ENCODE measurements around the gene NAV2. TPM values are rescaled to one million over a fixed set of nuclear protein-coding genes. Genes with fewer than 3 reads are reported as not detected.
A peak's percentile ranks its signal among the peaks of the same experiment; 100 is the strongest.

Gene NAV2
- total and polyA plus RNA-seq, 2 donors from 2014 or later, result 5.9 to 37.7 TPM

DNA sequence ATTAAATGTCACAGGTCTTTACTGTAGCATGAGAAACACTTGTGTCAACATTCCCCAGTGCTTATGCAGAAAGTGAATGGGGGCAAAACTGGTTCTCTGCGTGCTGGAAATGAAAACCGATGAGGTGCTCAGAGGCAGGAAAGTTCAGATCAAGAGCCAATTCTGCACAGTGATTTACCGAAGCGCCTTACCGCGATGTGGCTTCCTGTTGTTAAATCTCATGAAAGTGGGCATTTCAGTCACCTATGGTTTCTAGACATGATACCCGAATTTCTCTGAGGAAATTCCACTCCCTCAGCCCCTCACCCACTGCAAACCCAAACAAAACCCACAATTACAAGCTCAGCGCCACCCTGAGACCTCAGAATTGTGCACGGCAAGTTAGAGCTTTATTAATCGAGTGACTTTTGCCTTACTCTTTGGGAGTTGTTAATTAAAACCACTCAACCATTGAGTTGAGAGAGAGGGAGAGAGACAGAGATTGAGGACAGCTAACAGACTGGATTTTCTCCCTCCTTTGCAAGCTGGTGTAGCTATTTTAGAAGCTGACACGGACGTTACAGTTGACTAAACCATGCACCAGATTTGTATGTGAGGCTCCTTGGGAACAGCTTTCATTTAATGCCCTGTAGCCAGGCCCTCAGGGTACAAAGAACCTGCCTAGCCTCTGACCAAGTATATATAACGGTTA, 251.2 kb downstream of the NAV2 start:
- Histone ChIP-seq H3K4me1 (ENCODE audit: control insufficient read depth in 2 of 3, insufficient read depth in 2 of 3, low read depth in 1 of 3, low read length in 3 of 3) (peaks cover 4 to 17% (median 5%) of the 10 kb centered on the region in 3 donors), H3K9me3 (ENCODE audit: control insufficient read depth in 2 of 3, insufficient read depth in 1 of 3, low read length in 3 of 3) (no peaks in the 10 kb centered on the region), H3K27me3 (ENCODE audit: control insufficient read depth, insufficient read depth, low read length) (no peaks in the 10 kb centered on the region), H3K9ac (ENCODE audit: low read length in 3 of 3) (peak overlapping the region in 1 of 3 donors; percentile 14), H3K27ac (ENCODE audit: low read depth in 2 of 2, low read length in 2 of 2) (no peak overlapping the region), H3K36me3 (ENCODE audit: control insufficient read depth in 2 of 3, insufficient read depth in 3 of 3, low read length in 3 of 3) (no peaks in the 10 kb centered on the region), H3K4me3 (ENCODE audit: low read length in 3 of 3) (peak overlapping the region in 1 of 3 donors; percentile 19)
- DNase-seq (peak in 2 of 5 donors; percentile 79 to 83), FAIRE-seq (no peak)
- intact Hi-C loops (cut with DNase I), result no loop called here
- TF ChIP-seq, protein P1, sequence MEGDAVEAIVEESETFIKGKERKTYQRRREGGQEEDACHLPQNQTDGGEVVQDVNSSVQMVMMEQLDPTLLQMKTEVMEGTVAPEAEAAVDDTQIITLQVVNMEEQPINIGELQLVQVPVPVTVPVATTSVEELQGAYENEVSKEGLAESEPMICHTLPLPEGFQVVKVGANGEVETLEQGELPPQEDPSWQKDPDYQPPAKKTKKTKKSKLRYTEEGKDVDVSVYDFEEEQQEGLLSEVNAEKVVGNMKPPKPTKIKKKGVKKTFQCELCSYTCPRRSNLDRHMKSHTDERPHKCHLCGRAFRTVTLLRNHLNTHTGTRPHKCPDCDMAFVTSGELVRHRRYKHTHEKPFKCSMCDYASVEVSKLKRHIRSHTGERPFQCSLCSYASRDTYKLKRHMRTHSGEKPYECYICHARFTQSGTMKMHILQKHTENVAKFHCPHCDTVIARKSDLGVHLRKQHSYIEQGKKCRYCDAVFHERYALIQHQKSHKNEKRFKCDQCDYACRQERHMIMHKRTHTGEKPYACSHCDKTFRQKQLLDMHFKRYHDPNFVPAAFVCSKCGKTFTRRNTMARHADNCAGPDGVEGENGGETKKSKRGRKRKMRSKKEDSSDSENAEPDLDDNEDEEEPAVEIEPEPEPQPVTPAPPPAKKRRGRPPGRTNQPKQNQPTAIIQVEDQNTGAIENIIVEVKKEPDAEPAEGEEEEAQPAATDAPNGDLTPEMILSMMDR (IDR thresholded peaks at IDR 0.05; ENCODE audit: borderline replicate concordance, extremely low read depth, insufficient read depth), result no peak

DNA sequence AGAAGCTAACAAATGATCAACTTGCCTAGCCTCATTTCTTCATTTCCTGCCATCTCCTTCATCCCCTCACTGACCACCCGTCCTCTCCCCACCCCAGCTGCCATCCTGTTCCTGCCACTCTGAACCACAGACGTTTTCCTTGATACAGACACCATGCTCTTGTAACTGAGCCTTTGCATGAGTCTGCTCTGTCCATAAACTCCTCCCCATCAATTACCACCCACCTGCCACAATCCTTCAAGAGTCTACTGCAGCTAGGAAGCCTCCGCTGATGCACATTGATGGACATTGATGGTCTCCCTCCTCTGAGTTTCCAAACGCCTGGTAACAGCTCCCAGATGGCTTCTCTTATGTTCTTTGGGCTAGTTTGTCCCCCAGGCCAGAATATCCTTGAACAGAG, 253.8 kb downstream of the NAV2 start:
- intact Hi-C loops (cut with DNase I), result no loop called here
- Histone ChIP-seq H3K9me3 (ENCODE audit: control insufficient read depth in 2 of 3, insufficient read depth in 1 of 3, low read length in 3 of 3) (no peaks in the 10 kb centered on the region), H3K27me3 (ENCODE audit: control insufficient read depth, insufficient read depth, low read length) (no peaks in the 10 kb centered on the region), H3K4me3 (ENCODE audit: low read length in 3 of 3) (no peak overlapping the region), H3K36me3 (ENCODE audit: control insufficient read depth in 2 of 3, insufficient read depth in 3 of 3, low read length in 3 of 3) (no peaks in the 10 kb centered on the region), H3K4me1 (ENCODE audit: control insufficient read depth in 2 of 3, insufficient read depth in 2 of 3, low read depth in 1 of 3, low read length in 3 of 3) (peaks cover 4 to 17% (median 5%) of the 10 kb centered on the region in 3 donors), H3K27ac (ENCODE audit: low read depth in 2 of 2, low read length in 2 of 2) (no peak overlapping the region), H3K9ac (ENCODE audit: low read length in 3 of 3) (no peak overlapping the region)
- FAIRE-seq, result no peak
- TF ChIP-seq, protein P1 (IDR thresholded peaks at IDR 0.05; ENCODE audit: borderline replicate concordance, extremely low read depth, insufficient read depth), result no peak
- DNase-seq, result peak in 2 of 5 donors; percentile 35 to 40

DNA sequence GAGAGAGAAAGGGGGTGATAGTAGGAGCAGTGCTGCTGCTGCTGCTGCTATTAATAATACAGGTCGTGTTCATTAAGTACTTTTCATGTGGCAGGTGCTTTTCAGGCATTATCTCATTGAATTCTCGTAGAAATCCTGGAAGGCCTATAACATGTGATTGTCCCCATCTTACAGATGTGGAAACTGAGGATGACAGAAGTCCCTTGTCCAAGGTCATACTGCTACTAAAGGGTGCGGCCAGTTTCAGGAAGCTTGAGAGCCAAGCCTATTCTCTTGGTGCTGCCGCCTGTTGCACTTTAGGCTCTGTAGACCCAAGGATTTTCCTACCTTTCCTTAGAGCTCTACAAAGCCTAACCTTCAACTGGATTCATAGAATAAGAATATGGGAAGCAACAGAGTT, 254.3 kb downstream of the NAV2 start:
- Histone ChIP-seq H3K9ac (ENCODE audit: low read length in 3 of 3) (no peak overlapping the region), H3K36me3 (ENCODE audit: control insufficient read depth in 2 of 3, insufficient read depth in 3 of 3, low read length in 3 of 3) (no peaks in the 10 kb centered on the region), H3K27me3 (ENCODE audit: control insufficient read depth, insufficient read depth, low read length) (no peaks in the 10 kb centered on the region), H3K9me3 (ENCODE audit: control insufficient read depth in 2 of 3, insufficient read depth in 1 of 3, low read length in 3 of 3) (no peaks in the 10 kb centered on the region), H3K27ac (ENCODE audit: low read depth in 2 of 2, low read length in 2 of 2) (no peak overlapping the region), H3K4me1 (ENCODE audit: control insufficient read depth in 2 of 3, insufficient read depth in 2 of 3, low read depth in 1 of 3, low read length in 3 of 3) (peaks cover 4 to 17% (median 5%) of the 10 kb centered on the region in 3 donors), H3K4me3 (ENCODE audit: low read length in 3 of 3) (no peak overlapping the region)
- intact Hi-C loops (cut with DNase I), result no loop called here
- DNase-seq (no peak), FAIRE-seq (no peak)
- TF ChIP-seq, protein P1 (IDR thresholded peaks at IDR 0.05; ENCODE audit: borderline replicate concordance, extremely low read depth, insufficient read depth), result no peak

Measured in kidney (tissue), 14 donors.